NOMO-1 treated with dmso at 0.1 percent for 144 hours (cell line): ENCODE results near the gene SLC7A6OS.

Source experiments
- DNase-seq: peaks from one replicate; lab custom pipeline; 2025; ENCODE audit not compliant: unreplicated experiment; lab: John Stamatoyannopoulos, UW

Gene SLC7A6OS

DNA sequence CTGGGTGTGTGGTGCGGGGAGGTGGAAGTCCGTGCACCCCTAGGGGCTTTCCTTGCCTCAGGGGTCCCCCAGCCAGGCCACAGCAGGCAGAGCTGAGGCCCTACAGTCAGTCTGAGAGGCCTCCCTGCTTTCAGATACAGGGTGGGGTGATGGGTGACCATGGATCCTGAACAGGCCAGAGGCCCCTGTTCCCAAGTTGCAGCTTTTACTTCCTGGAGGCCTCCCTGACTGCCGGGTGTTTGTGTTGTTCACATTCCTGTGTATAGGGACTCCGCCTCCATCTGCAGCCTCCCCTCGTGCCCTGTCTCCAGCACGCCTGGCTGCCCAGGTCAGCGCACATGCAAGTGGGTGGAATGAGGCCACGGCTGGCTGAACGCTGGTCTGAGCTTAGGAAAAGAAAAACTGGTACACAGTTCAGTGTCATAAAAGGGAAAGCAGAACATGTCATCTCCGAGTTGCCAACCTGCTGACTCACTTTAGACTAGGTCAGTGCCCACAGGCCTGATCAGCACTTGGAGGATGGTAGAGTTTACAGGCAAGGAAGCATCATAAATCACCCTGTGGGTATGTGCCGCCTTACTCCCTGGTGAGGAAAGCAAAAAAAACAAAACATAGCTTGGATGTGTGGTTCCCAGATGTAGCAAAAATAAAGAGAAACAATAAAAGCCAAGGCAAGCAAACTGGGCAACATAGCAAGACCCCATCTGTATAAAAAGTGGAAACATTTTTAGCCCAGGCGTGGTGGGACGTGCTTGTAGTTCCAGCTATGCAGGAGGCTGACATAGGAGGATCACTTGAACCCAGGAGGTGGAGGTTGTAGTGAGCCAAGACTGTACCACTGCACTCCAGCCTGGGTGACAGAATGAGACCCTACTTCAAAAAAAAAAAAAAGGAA is 52.6 kb downstream of the SLC7A6OS start:
- DNase-seq = peak; percentile 78

GRCh38 chr16:68257251-68257905 is 53.4 kb downstream of the SLC7A6OS start:
- DNase-seq = peak; percentile 57

GRCh38 chr16:68255712-68256111 is 55.0 kb downstream of the SLC7A6OS start:
- DNase-seq = no peak

DNA sequence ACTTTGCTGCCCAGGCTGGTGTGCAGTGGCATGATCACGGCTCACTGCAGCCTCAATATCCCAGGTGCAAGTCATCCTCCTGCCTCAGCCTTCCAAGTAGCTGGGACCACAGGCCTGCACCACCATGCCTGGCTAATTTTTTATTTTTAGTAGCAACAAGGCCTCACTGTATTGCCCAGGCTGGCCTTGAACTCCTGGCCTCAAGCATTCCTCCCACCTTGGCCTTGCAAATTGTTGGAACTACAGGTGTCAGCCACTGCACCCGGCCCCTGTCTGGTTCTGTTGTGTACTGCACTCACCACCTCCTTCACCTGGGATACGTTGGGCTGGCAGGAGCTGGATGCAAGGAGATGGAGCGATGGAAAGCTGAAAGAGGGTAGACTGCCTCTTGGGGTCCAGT is 57.0 kb downstream of the SLC7A6OS start:
- DNase-seq = no peak

DNA sequence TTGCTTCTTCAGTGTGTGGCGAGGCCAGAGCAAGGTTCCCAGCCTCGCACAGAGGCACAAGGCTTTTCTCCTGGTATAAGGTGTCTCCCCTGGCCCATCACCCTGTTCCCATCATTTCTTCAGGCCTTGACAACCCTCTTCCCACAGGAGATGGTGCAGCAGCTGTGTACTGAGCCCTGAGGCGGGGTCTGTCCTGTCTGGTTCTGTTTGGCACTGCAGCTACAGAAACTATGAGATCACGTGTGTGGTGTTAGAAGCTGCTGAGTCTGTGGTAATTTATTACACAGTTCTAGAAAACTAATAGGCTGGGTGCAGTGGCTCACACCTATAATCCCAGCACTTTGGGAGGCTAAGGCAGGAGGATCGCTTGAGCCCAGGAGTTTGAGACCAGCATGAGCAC is 58.4 kb downstream of the SLC7A6OS start:
- DNase-seq = no peak

- DNase-seq = no peak
These were observed 58.9 kb downstream of the SLC7A6OS start for GRCh38 chr16:68251832-68252231.

DNA sequence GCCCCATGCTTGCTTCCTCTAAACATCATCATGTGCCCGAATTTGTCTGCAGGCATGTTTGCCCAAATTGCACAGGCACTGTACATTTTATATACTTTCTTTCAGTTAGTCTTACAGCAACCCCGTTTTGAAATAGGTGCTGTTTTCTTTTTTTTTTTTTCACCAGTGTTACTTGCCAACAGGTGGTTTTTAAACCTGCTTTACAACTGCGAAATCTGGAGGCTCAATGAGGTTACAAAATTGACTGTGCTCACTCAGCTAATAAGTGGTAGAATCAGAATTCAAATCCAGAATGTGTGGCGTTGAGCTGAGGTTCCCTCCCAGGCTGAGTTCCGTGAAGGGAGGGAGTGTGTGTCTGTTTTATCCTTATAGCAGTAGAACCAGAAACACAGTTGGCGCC is 59.8 kb downstream of the SLC7A6OS start:
- no peak for DNase-seq

DNA sequence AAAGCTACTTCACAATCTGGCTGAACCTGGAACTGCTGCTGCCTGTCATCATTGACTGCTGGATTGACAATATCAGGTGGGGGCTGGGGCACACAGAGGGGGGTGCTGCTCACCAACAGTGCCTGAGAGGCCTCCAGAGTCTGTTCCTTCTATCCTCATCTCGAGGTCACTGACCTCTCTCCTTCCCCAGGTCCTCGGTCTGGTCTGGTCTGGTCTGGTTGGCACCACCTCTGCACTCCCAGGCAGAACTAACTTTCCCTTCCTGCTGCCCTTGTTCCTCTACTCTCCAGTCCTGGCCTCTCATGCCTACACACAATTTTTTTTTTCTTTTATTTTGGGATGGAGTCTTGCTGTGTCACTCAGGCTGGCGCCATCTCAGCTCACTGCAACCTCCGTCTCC is 61.4 kb downstream of the SLC7A6OS start:
- DNase-seq = no peak
